Caco-2 (cell line): ENCODE results near the gene AGTPBP1. TPM values are rescaled to one million over a fixed set of nuclear protein-coding genes. Genes with fewer than 3 reads are reported as not detected.

Source experiments
- BruUV-seq: library from RNA; stranded (reverse); fragments of 400-500 nt; replicated peaks from 2 replicates; lab custom pipeline; 2021; lab: Mats Ljungman, UMichigan
- CTCF ChIA-PET: fragments of 300-600 bp; sonication (Branson Sonifier 250); formaldehyde crosslinking; loops from one replicate; lab custom pipeline; 2022; ENCODE audit warnings: antibody characterized with exemption; lab: Charles Lee
- POLR2A ChIA-PET: fragments of 300-600 bp; sonication (Branson Sonifier 250); formaldehyde crosslinking; loops from one replicate; lab custom pipeline; 2022; ENCODE audit warnings: antibody characterized with exemption; lab: Charles Lee
- DNase-seq, 2 experiments: peaks; one replicate each; pipeline versions ENCODE4 v3.0.0 to v3.0.0-alpha.2; 2020 to 2022
- H3K27me3 ChIP-seq: replicated peaks from 2 replicates; pipeline ENCODE4 v1.6.0; 2011; ENCODE audit warnings: low read length; ENCODE audit not compliant: control insufficient read depth, insufficient read depth
- H3K36me3 ChIP-seq: 2 replicates; pipeline ENCODE4 v1.5.1; 2011; ENCODE audit warnings: low read length; ENCODE audit not compliant: control insufficient read depth, insufficient read depth
- H3K4me1 ChIP-seq: fragments of 250-450 bp; sonication (Bioruptor Pico); 2 replicates; pipeline ENCODE4 v1.5.1; 2020; ENCODE audit warnings: mild to moderate bottlenecking
- H3K4me3 ChIP-seq: 2 replicates; pipeline ENCODE4 v1.5.1; 2011; ENCODE audit warnings: low read depth, mild to moderate bottlenecking, control low read depth, low read length
- H3K9me3 ChIP-seq: fragments of 250-450 bp; sonication (Bioruptor Pico); 2 replicates; pipeline ENCODE4 v1.5.1; 2020; ENCODE audit warnings: mild to moderate bottlenecking, moderate library complexity
- H3K27ac Mint-ChIP-seq: one replicate; pipeline ENCODE4 v1.8.0; 2022; ENCODE audit warnings: mixed read lengths; ENCODE audit not compliant: unreplicated experiment
- H3K27me3 Mint-ChIP-seq: one replicate; pipeline ENCODE4 v1.8.0; 2022; ENCODE audit warnings: mixed read lengths; ENCODE audit not compliant: insufficient read depth, unreplicated experiment
- H3K36me3 Mint-ChIP-seq: one replicate; pipeline ENCODE4 v1.8.0; 2022; ENCODE audit warnings: mild to moderate bottlenecking, mixed read lengths; ENCODE audit not compliant: insufficient read depth, unreplicated experiment
- H3K4me1 Mint-ChIP-seq: one replicate; pipeline ENCODE4 v1.8.0; 2022; ENCODE audit warnings: low read depth, mixed read lengths; ENCODE audit not compliant: unreplicated experiment
- H3K4me3 Mint-ChIP-seq: one replicate; pipeline ENCODE4 v1.8.0; 2022; ENCODE audit warnings: mild to moderate bottlenecking, moderate library complexity, mixed read lengths; ENCODE audit not compliant: unreplicated experiment
- H3K9me3 Mint-ChIP-seq: one replicate; pipeline ENCODE4 v1.8.0; 2022; ENCODE audit warnings: mixed read lengths; ENCODE audit not compliant: unreplicated experiment
- intact Hi-C: fragments of 100-400 bp; cut with micrococcal nuclease; formaldehyde crosslinking; loops from one replicate; pipeline ENCODE4 v1.10.0; 2022; ENCODE audit not compliant: unreplicated experiment
- total RNA-seq: library from RNA; stranded (reverse); gene quantifications from 2 replicates; pipeline ENCODE4 v1.2.3, GENCODE V29; 2022
- TF ChIP-seq, protein P1 (sequence below), 2 experiments: fragments of 200-600 bp in 1 of 2; IDR thresholded peaks; 1 replicate in 1 of 2; 2 replicates in 1 of 2; pipeline versions ENCODE4 v1.5.1 to v1.8.0; 2011 to 2022; ENCODE audit warnings: antibody characterized with exemption in 1 of 2, control low read depth in 1 of 2, inconsistent platforms in 1 of 2, low read depth in 1 of 2, low read length in 1 of 2, mild to moderate bottlenecking in 1 of 2, moderate library complexity in 1 of 2; ENCODE audit not compliant: insufficient read depth in 1 of 2, severe bottlenecking in 1 of 2, unreplicated experiment in 1 of 2

Gene AGTPBP1
- total RNA-seq, 1 experiment from 2014 or later, result 14.0 TPM

DNA sequence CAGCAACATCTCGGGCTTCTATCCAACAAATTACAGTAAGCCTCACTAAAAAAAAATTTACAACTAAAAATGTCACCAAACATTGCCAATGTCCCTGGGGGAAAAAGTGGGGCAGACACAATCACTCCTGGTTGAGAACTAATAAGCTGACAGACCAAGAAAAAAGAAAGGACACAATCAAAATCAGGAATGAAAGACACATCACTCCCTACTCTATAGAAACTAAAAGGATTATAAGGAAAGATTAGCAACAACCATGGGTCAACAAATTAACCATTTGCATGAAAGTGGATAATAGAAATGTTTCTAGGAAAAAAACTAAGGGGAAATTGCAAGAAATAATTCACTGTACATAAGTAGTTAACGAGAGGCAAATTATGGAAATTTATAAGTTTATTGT is 53.4 kb downstream of the AGTPBP1 start:
- no peak for DNase-seq
- no peak overlapping the region for H3K27ac Mint-ChIP-seq
- no peak overlapping the region for H3K4me3 Mint-ChIP-seq
- CTCF ChIA-PET, result interaction anchor here (0.7 kb wide), 1 partner anchor 10 kb away, joined by 4 read pairs; no protein-coding TSS in a partner anchor
- intact Hi-C loops, result no loop called here
- Histone ChIP-seq H3K36me3 (no peaks in the 10 kb centered on the region), H3K4me3 (no peak overlapping the region), H3K4me1 (no peaks in the 10 kb centered on the region), H3K9me3 (no peaks in the 10 kb centered on the region), H3K27me3 (no peaks in the 10 kb centered on the region)
- H3K27me3 Mint-ChIP-seq, result no peaks in the 10 kb centered on the region
- no peaks in the 10 kb centered on the region for H3K4me1 Mint-ChIP-seq
- peaks cover 9% of the 10 kb centered on the region for H3K9me3 Mint-ChIP-seq
- POLR2A ChIA-PET, result no interaction called here
- no peaks in the 10 kb centered on the region for H3K36me3 Mint-ChIP-seq
- BruUV-seq, result no TSS peak
- TF ChIP-seq, protein P1, sequence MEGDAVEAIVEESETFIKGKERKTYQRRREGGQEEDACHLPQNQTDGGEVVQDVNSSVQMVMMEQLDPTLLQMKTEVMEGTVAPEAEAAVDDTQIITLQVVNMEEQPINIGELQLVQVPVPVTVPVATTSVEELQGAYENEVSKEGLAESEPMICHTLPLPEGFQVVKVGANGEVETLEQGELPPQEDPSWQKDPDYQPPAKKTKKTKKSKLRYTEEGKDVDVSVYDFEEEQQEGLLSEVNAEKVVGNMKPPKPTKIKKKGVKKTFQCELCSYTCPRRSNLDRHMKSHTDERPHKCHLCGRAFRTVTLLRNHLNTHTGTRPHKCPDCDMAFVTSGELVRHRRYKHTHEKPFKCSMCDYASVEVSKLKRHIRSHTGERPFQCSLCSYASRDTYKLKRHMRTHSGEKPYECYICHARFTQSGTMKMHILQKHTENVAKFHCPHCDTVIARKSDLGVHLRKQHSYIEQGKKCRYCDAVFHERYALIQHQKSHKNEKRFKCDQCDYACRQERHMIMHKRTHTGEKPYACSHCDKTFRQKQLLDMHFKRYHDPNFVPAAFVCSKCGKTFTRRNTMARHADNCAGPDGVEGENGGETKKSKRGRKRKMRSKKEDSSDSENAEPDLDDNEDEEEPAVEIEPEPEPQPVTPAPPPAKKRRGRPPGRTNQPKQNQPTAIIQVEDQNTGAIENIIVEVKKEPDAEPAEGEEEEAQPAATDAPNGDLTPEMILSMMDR (IDR thresholded peaks at IDR 0.05; ENCODE audit: insufficient read depth in 1 of 2, low read depth in 1 of 2, low read length in 1 of 2, severe bottlenecking in 1 of 2, unreplicated experiment in 1 of 2), result no peak

DNA sequence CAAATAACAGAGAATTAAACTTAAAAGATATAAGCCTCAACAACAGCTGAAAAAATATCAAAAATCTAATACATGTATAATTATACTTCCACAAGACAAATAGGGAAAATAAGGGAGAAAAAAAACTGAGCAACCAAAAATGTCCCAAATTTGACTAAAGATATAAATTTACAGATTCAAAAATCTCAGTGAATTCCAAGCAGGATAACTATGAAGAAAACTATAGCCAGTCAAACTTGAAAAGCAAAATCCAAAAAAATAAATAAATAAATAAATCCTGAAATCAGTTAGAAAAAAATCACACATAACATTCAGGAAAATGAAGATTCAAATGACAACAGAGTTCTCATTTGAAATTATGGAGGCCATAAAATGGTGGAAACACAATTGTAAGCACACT is 56.7 kb downstream of the AGTPBP1 start:
- no peak overlapping the region for H3K4me3 ChIP-seq
- no peaks in the 10 kb centered on the region for H3K36me3 ChIP-seq
- intact Hi-C loops, result no loop called here
- CTCF ChIA-PET, result no interaction called here
- H3K4me1 Mint-ChIP-seq, result no peaks in the 10 kb centered on the region
- TF ChIP-seq, protein P1 (IDR thresholded peaks at IDR 0.05; ENCODE audit: insufficient read depth in 1 of 2, low read depth in 1 of 2, low read length in 1 of 2, severe bottlenecking in 1 of 2, unreplicated experiment in 1 of 2), result no peak
- POLR2A ChIA-PET, result no interaction called here
- no peaks in the 10 kb centered on the region for H3K36me3 Mint-ChIP-seq
- BruUV-seq, result no TSS peak
- H3K9me3 Mint-ChIP-seq, result peaks cover 9% of the 10 kb centered on the region
- no peak for DNase-seq
- no peak overlapping the region for H3K4me3 Mint-ChIP-seq
- no peaks in the 10 kb centered on the region for H3K27me3 ChIP-seq
- H3K27me3 Mint-ChIP-seq, result no peaks in the 10 kb centered on the region
- no peaks in the 10 kb centered on the region for H3K9me3 ChIP-seq
- no peaks in the 10 kb centered on the region for H3K4me1 ChIP-seq
- H3K27ac Mint-ChIP-seq, result no peak overlapping the region

DNA sequence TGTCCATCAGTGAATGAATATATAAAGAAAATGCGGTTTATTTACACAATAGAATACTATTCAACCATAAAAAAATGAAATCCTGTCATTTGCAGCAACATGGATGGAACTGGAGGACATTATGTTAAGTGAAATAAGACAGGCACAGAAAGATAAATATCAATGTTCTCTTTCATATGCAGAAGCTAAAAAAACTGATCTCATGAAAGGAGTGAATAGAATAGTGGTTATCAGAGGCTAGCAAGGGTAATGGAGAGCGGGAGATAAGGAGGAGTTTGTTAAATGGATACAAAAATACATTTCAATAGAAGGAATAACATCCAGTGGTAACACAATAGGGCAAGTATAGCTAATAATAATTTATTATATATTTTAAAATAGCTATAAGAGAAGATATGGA is 65.0 kb downstream of the AGTPBP1 start:
- no peaks in the 10 kb centered on the region for H3K4me1 Mint-ChIP-seq
- intact Hi-C loops, result no loop called here
- no peaks in the 10 kb centered on the region for H3K27me3 Mint-ChIP-seq
- Histone ChIP-seq H3K27me3 (no peaks in the 10 kb centered on the region), H3K9me3 (no peaks in the 10 kb centered on the region), H3K4me3 (no peak overlapping the region), H3K36me3 (no peaks in the 10 kb centered on the region), H3K4me1 (no peaks in the 10 kb centered on the region)
- no peaks in the 10 kb centered on the region for H3K9me3 Mint-ChIP-seq
- H3K4me3 Mint-ChIP-seq, result no peak overlapping the region
- DNase-seq, result no peak
- TF ChIP-seq, protein P1 (IDR thresholded peaks at IDR 0.05; ENCODE audit: insufficient read depth in 1 of 2, low read depth in 1 of 2, low read length in 1 of 2, severe bottlenecking in 1 of 2, unreplicated experiment in 1 of 2), result no peak
- no peaks in the 10 kb centered on the region for H3K36me3 Mint-ChIP-seq
- no peak overlapping the region for H3K27ac Mint-ChIP-seq
- no TSS peak for BruUV-seq
- ChIA-PET CTCF (no interaction called here), POLR2A (no interaction called here)
